PC-3 (cell line): ENCODE measurements around the gene PDE11A.

Source experiments
- EZH2 ChIP-seq: fragments of 300-600 bp; sonication (generic); IDR thresholded peaks from one replicate; pipeline ENCODE4 v1.6.1; 2017; ENCODE audit warnings: antibody characterized with exemption, mild to moderate bottlenecking, low read length; ENCODE audit not compliant: unreplicated experiment
- EZH2phosphoT487 ChIP-seq: fragments of 300-600 bp; sonication (generic); IDR thresholded peaks from 2 replicates; pipeline ENCODE4 v1.6.1; 2018; ENCODE audit warnings: mild to moderate bottlenecking, antibody characterized with exemption, low read length, borderline replicate concordance
- TF ChIP-seq, protein P1 (sequence below): fragments of 300-600 bp; sonication (generic); conservative IDR thresholded peaks from 2 replicates; pipeline ENCODE4 v1.5.1; 2017; ENCODE audit warnings: antibody characterized with exemption, low read depth, mild to moderate bottlenecking, low read length

DNA sequence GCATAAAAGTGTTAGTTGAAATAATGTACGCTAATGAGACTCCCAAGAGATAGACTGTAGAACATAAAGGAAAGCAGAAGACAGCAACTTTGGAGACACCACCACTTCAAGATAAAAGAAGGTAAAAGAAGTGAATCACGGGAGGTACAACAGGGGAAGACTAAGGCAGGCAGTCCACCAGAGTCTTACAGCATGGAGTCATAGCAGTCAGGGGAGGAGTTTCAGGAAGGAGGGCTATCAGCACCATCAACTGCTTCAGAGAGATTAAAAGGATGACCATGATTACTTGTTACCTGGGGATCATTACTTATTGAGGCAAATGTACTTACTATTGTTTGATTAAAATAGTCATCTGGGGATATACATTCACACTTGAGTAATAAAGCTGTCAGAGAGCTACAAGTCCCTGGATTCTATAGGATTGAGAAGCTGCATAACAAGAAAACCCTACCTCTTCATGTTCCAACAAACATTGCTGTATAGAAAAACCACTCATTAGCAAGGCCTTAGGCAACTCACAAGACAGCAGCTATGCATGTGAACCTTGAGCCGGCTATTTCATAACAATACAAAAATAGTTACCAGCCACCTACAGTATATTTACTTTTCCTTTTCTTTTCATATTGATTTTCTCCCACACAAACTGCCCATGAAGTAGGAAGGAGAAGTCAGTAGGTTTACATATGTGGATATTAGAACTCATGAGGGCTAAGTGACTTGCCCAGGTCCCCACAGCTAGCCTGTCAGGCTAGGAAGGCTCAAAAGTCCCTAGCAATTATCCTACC is 101.7 kb downstream of the PDE11A start:
- TF ChIP-seq, protein P1, sequence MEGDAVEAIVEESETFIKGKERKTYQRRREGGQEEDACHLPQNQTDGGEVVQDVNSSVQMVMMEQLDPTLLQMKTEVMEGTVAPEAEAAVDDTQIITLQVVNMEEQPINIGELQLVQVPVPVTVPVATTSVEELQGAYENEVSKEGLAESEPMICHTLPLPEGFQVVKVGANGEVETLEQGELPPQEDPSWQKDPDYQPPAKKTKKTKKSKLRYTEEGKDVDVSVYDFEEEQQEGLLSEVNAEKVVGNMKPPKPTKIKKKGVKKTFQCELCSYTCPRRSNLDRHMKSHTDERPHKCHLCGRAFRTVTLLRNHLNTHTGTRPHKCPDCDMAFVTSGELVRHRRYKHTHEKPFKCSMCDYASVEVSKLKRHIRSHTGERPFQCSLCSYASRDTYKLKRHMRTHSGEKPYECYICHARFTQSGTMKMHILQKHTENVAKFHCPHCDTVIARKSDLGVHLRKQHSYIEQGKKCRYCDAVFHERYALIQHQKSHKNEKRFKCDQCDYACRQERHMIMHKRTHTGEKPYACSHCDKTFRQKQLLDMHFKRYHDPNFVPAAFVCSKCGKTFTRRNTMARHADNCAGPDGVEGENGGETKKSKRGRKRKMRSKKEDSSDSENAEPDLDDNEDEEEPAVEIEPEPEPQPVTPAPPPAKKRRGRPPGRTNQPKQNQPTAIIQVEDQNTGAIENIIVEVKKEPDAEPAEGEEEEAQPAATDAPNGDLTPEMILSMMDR, result no peak
- TF ChIP-seq EZH2phosphoT487 (no peak), EZH2 (no peak)
